ENCODE data around the gene BOC. TPM values are rescaled to one million over a fixed set of nuclear protein-coding genes. Genes with fewer than 3 reads are reported as not detected.

The BOC gene
- total RNA-seq, 1 donor from 2014 or later = 20.2 TPM

GRCh38 chr3:113271189-113271588 is 59.8 kb downstream of the BOC start:
- Histone ChIP-seq H3K27ac (ENCODE audit: low read depth, low read length) (no peak overlapping the region), H3K9me3 (ENCODE audit: insufficient read depth, low read depth, low read length) (no peaks in the 10 kb centered on the region), H2AFZ (ENCODE audit: low read depth, low read length) (no peak overlapping the region), H3K36me3 (ENCODE audit: insufficient read depth, low read length) (peaks cover 2% of the 10 kb centered on the region), H3K4me2 (ENCODE audit: low read length) (no peak overlapping the region), H4K20me1 (ENCODE audit: insufficient read depth, low read length) (no peaks in the 10 kb centered on the region), H3K4me1 (ENCODE audit: insufficient read depth, low read length) (peaks cover 8% of the 10 kb centered on the region), H3K79me2 (ENCODE audit: insufficient read depth, low read length) (no peaks in the 10 kb centered on the region), H3K9ac (ENCODE audit: low read length) (no peak overlapping the region), H3K4me3 (ENCODE audit: insufficient read depth, low read depth, low read length) (no peak overlapping the region), H3K27me3 (ENCODE audit: insufficient read depth, low read length) (no peaks in the 10 kb centered on the region)
- Mint-ChIP-seq H3K4me1 (ENCODE audit: low read depth, unreplicated experiment) (peaks cover 9% of the 10 kb centered on the region), H3K4me3 (ENCODE audit: unreplicated experiment) (no peak overlapping the region), H3K27me3 (ENCODE audit: low read depth, unreplicated experiment) (peaks cover 4% of the 10 kb centered on the region), H3K27ac (ENCODE audit: unreplicated experiment) (no peak overlapping the region), H3K36me3 (ENCODE audit: low read depth, unreplicated experiment) (peaks cover 15% of the 10 kb centered on the region), H3K9me3 (ENCODE audit: unreplicated experiment) (no peaks in the 10 kb centered on the region)
- no peak for TF ChIP-seq EZH2 (IDR thresholded peaks at IDR 0.05; ENCODE audit: insufficient read depth, low read length)
- TF ChIP-seq CTCF (IDR thresholded peaks at IDR 0.05; ENCODE audit: insufficient read depth, low read depth, low read length) = no peak
- no peak for DNase-seq (ENCODE audit: low read depth)
- no peak for FAIRE-seq

DNA sequence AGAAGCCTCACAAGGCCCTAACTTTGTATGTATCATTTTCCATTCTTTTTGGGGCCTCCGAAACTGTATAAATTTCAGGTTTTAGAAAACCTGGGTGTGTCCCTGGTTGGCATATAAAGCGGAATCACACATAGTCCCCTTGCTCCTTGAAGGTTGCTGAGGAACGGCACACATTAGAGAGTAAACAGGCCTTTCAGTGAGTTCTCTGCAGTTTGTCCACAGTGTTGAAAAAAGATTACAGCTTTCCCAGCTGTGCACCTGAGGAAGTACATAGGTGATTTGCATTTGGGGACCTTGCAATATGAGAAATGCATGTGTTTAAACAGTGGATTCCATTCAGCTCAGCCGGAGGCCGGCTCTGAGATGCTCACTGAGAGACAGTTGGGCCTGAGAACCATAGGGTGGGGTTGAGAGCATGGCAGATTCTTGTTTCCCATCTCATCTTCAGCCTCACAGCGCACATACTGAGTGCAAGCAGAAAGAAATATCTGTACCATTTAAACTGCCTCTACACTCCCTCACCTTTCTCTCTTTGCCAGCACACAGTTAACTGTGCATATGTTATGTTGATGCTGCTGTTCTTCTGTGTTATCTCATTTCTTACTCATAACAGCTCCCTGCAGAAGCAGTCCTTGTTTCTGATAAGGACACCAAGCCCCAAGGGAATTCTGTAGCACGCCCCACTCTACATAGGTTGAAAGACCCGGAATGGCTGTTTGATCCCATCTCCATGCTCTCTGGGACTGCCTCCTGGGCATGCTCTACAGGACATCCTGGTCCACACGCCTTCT is 60.4 kb downstream of the BOC start:
- Mint-ChIP-seq H3K27ac (ENCODE audit: unreplicated experiment) (no peak overlapping the region), H3K9me3 (ENCODE audit: unreplicated experiment) (no peaks in the 10 kb centered on the region), H3K4me3 (ENCODE audit: unreplicated experiment) (no peak overlapping the region), H3K27me3 (ENCODE audit: low read depth, unreplicated experiment) (peaks cover 4% of the 10 kb centered on the region), H3K4me1 (ENCODE audit: low read depth, unreplicated experiment) (peaks cover 15% of the 10 kb centered on the region), H3K36me3 (ENCODE audit: low read depth, unreplicated experiment) (peaks cover 12% of the 10 kb centered on the region)
- Histone ChIP-seq H3K4me2 (ENCODE audit: low read length) (no peak overlapping the region), H3K27me3 (ENCODE audit: insufficient read depth, low read length) (no peaks in the 10 kb centered on the region), H3K4me3 (ENCODE audit: insufficient read depth, low read depth, low read length) (no peak overlapping the region), H3K9ac (ENCODE audit: low read length) (no peak overlapping the region), H3K79me2 (ENCODE audit: insufficient read depth, low read length) (no peaks in the 10 kb centered on the region), H3K4me1 (ENCODE audit: insufficient read depth, low read length) (peaks cover 14% of the 10 kb centered on the region), H3K9me3 (ENCODE audit: insufficient read depth, low read depth, low read length) (no peaks in the 10 kb centered on the region), H3K36me3 (ENCODE audit: insufficient read depth, low read length) (peaks cover 2% of the 10 kb centered on the region), H2AFZ (ENCODE audit: low read depth, low read length) (no peak overlapping the region), H3K27ac (ENCODE audit: low read depth, low read length) (no peak overlapping the region), H4K20me1 (ENCODE audit: insufficient read depth, low read length) (no peaks in the 10 kb centered on the region)
- TF ChIP-seq EZH2 (IDR thresholded peaks at IDR 0.05; ENCODE audit: insufficient read depth, low read length) = no peak
- no peak for TF ChIP-seq CTCF (IDR thresholded peaks at IDR 0.05; ENCODE audit: insufficient read depth, low read depth, low read length)
- no peak for DNase-seq (ENCODE audit: low read depth)
- FAIRE-seq = no peak

DNA sequence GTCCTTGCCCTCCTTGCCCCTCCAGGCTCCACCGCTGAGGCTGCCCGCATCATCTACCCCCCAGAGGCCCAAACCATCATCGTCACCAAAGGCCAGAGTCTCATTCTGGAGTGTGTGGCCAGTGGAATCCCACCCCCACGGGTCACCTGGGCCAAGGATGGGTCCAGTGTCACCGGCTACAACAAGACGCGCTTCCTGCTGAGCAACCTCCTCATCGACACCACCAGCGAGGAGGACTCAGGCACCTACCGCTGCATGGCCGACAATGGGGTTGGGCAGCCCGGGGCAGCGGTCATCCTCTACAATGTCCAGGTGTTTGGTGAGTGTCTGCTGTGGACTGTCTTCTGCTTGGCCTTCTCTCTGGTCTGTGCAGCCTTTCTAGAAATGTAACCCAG is 61.0 kb downstream of the BOC start:
- Histone ChIP-seq H3K4me2 (ENCODE audit: low read length) (no peak overlapping the region), H3K27ac (ENCODE audit: low read depth, low read length) (no peak overlapping the region), H3K36me3 (ENCODE audit: insufficient read depth, low read length) (peaks cover 2% of the 10 kb centered on the region), H3K9me3 (ENCODE audit: insufficient read depth, low read depth, low read length) (no peaks in the 10 kb centered on the region), H3K27me3 (ENCODE audit: insufficient read depth, low read length) (no peaks in the 10 kb centered on the region), H3K9ac (ENCODE audit: low read length) (no peak overlapping the region), H3K4me1 (ENCODE audit: insufficient read depth, low read length) (peaks cover 17% of the 10 kb centered on the region), H3K4me3 (ENCODE audit: insufficient read depth, low read depth, low read length) (no peak overlapping the region), H3K79me2 (ENCODE audit: insufficient read depth, low read length) (no peaks in the 10 kb centered on the region), H4K20me1 (ENCODE audit: insufficient read depth, low read length) (no peaks in the 10 kb centered on the region), H2AFZ (ENCODE audit: low read depth, low read length) (no peak overlapping the region)
- FAIRE-seq (no peak), DNase-seq (ENCODE audit: low read depth) (no peak)
- no peak for TF ChIP-seq CTCF (IDR thresholded peaks at IDR 0.05; ENCODE audit: insufficient read depth, low read depth, low read length)
- no peak for TF ChIP-seq EZH2 (IDR thresholded peaks at IDR 0.05; ENCODE audit: insufficient read depth, low read length)
- Mint-ChIP-seq H3K9me3 (ENCODE audit: unreplicated experiment) (no peaks in the 10 kb centered on the region), H3K4me1 (ENCODE audit: low read depth, unreplicated experiment) (peaks cover 18% of the 10 kb centered on the region), H3K27me3 (ENCODE audit: low read depth, unreplicated experiment) (peaks cover 4% of the 10 kb centered on the region), H3K4me3 (ENCODE audit: unreplicated experiment) (no peak overlapping the region), H3K27ac (ENCODE audit: unreplicated experiment) (no peak overlapping the region), H3K36me3 (ENCODE audit: low read depth, unreplicated experiment) (peaks cover 12% of the 10 kb centered on the region)
